Gastrocnemius medialis (tissue), 4 donors: ENCODE data around the gene GINS2. TPM values are rescaled to one million over a fixed set of nuclear protein-coding genes. Genes with fewer than 3 reads are reported as not detected.

Source experiments
- ATAC-seq, 2 donors: fragments of 150-250 bp; one replicate each; pipeline ENCODE4 v1.9.1; 2016
- DNase-seq, 2 donors: peaks; one replicate each; pipeline ENCODE4 v3.0.0-alpha.2; 2019
- H3K27ac ChIP-seq, 4 donors: fragments of 200-600 bp; sonication (generic); 1 replicate in 1 of 4; 2 replicates in 3 of 4; pipeline ENCODE4 v1.5.1; 2016 to 2018; ENCODE audit warnings: mild to moderate bottlenecking in 2 of 4, moderate library complexity in 1 of 4
- H3K27me3 ChIP-seq, 3 donors: fragments of 200-600 bp; sonication (generic) in 2 of 3; 1 replicate in 1 of 3; 2 replicates in 2 of 3; pipeline versions ENCODE4 v1.5.1 to v1.6.0; 2016 to 2019; ENCODE audit warnings: mild to moderate bottlenecking in 1 of 3, moderate library complexity in 1 of 3
- H3K36me3 ChIP-seq, 2 donors: fragments of 200-600 bp; sonication (generic) in 1 of 2; one replicate each; pipeline ENCODE4 v1.5.1; 2017 to 2018
- H3K4me1 ChIP-seq, 2 donors: fragments of 200-600 bp; sonication (generic) in 1 of 2; one replicate each; pipeline ENCODE4 v1.5.1; 2016 to 2017; ENCODE audit warnings: mild to moderate bottlenecking in 2 of 2
- H3K4me3 ChIP-seq, 4 donors: fragments of 200-600 bp; sonication (generic) in 3 of 4; 1 replicate in 1 of 4; 2 replicates in 3 of 4; pipeline ENCODE4 v1.5.1; 2016 to 2019; ENCODE audit warnings: mild to moderate bottlenecking in 2 of 4
- H3K9me3 ChIP-seq, 3 donors: fragments of 200-600 bp; sonication (generic) in 2 of 3; 1 replicate in 1 of 3; 2 replicates in 2 of 3; pipeline ENCODE4 v1.5.1; 2016 to 2019
- POLR2A ChIP-seq, 2 donors: fragments of 450-650 bp; IDR thresholded peaks; one replicate each; pipeline ENCODE4 v1.6.1; 2017; ENCODE audit warnings: antibody characterized with exemption in 2 of 2, mild to moderate bottlenecking in 2 of 2, moderate library complexity in 2 of 2
- in situ Hi-C, 4 donors: fragments of 200-750 bp; cut with MboI; loops; one replicate each; pipeline versions ENCODE4 v1.15.0 to v1.8.0; 2017; ENCODE audit warnings: low sequenced_read_pairs in 4 of 4
- intact Hi-C: fragments of 100-400 bp; cut with DNase I; formaldehyde crosslinking; loops from one replicate; pipeline ENCODE4 v1.15.1; 2023; ENCODE audit warnings: low total_unique reads
- total RNA-seq, 4 donors: library from RNA; depleted of rRNA; stranded (reverse); fragments of >200 nt; gene quantifications; one replicate each; pipeline versions ENCODE4 v1.1.0 to v1.2.3, GENCODE V29; 2016
- TF ChIP-seq, protein P1 (sequence below), 5 experiments: fragments of 450-650 bp in 3 of 5; fragments of 200-600 bp in 2 of 5; sonication (generic) in 2 of 5; IDR thresholded peaks in 4 of 5; conservative IDR thresholded peaks in 1 of 5; 1 replicate in 4 of 5; 2 replicates in 1 of 5; pipeline ENCODE4 v1.5.1; 2016 to 2019; ENCODE audit warnings: antibody characterized with exemption in 5 of 5, mild to moderate bottlenecking in 3 of 5, moderate library complexity in 3 of 5

GINS2 gene
- total RNA-seq, 4 donors from 2014 or later, result 0.33 to 1.6 (median 1.6) TPM; not detected in 1

DNA sequence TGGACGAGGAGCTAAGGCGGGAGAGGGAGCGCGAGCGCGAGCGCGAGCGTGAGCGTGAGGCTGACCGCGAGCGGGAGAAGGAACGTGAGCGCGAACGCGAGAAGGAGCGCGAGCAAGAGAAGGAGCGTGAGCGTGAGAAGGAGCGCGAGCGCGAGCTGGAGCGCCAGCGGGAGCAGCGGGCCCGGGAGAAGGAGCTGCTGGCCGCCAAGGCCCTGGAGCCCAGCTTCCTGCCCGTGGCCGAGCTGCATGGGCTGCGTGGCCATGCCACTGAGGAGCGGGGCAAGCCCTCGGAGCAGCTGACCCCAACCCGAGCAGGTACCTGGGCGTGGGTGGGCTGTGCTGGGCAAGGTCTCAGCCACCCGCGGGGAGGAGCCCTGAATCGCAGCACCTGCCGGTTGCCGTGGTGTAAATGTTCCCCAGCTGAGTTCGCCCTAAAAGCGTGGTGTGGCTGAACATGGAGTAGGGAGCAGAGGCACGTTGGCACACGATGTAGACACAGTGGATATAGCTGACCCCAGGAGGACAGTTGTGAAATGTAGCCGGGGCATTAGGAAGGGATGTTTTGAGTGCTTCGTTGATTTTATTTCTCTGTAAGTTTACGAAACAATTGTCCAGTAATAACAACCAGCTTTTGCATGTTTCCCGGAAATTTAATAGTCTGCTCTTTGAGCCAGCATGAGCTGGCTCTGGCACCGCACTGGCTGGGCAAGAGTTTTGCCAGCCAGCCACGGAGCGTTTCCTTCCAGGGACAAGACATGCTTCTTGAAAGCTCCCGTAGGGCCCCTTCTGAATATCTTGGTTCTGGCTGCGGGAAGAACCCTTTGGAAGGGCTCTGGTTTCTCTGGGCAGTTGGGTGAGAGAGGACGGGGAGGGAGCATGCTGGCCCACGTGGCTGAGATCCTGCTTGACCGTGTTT, 32.1 kb downstream of the GINS2 start:
- in situ Hi-C loops (no loop called here), intact Hi-C loops (no loop called here)

DNA sequence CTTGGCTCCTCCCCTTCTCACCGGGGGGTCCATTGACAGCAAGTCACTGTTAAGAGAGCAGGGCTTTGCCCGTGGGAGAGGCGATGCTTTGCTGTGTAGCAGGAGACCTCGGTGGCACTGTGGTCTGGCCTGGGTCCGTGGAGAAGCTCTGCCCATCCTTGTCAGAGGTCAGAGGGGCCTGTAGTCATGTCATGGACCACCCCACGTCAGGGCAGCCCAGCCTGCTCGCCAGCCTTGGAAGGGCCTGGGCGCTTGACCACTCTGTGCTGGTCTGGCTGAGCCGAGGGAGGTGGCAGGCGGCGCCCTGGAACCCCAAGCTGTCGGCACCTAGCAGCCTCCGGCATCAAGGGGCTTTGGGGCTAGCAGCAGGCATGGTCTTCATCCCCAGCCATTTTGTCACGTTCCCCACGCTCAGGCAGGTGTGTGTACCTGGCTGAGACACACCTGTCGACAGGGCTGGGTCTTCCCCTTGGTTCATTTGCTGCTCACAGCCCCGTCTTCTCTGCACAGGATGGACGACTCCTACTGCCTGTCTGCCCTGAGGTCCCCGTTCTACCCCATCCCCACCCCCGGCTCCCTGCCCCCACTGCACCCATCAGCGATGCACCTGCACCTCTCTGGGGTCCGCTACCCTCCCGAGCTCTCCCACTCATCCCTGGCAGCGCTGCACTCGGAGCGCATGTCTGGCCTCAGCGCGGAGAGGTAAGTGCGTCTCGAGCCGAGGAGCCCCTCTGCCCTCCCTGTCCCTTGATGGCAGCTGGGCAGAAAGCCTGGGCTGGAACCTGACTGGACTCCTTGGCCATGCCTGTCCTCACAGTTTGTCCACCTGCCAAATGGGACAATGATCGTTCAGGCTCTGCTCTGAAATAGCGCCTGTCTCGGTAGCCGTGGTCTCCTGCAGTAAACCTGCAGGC, 33.3 kb downstream of the GINS2 start:
- intact Hi-C loops (no loop called here), in situ Hi-C loops (no loop called here)
- Histone ChIP-seq H3K9me3 (no peaks in the 10 kb centered on the region), H3K4me3 (no peak overlapping the region), H3K27ac (no peak overlapping the region), H3K27me3 (no peaks in the 10 kb centered on the region), H3K36me3 (peaks cover 0 to 43% of the 10 kb centered on the region in 2 donors), H3K4me1 (peaks cover 25 to 33% of the 10 kb centered on the region in 2 donors)
- ATAC-seq (no peak), DNase-seq (no peak)
- no peak for TF ChIP-seq POLR2A (IDR thresholded peaks at IDR 0.05)
- TF ChIP-seq, protein P1, sequence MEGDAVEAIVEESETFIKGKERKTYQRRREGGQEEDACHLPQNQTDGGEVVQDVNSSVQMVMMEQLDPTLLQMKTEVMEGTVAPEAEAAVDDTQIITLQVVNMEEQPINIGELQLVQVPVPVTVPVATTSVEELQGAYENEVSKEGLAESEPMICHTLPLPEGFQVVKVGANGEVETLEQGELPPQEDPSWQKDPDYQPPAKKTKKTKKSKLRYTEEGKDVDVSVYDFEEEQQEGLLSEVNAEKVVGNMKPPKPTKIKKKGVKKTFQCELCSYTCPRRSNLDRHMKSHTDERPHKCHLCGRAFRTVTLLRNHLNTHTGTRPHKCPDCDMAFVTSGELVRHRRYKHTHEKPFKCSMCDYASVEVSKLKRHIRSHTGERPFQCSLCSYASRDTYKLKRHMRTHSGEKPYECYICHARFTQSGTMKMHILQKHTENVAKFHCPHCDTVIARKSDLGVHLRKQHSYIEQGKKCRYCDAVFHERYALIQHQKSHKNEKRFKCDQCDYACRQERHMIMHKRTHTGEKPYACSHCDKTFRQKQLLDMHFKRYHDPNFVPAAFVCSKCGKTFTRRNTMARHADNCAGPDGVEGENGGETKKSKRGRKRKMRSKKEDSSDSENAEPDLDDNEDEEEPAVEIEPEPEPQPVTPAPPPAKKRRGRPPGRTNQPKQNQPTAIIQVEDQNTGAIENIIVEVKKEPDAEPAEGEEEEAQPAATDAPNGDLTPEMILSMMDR (IDR thresholded peaks at IDR 0.05 in 4 of 5, conservative IDR thresholded peaks at IDR 0.05 in 1 of 5), result no peak

More for the DNA sequence above, 32.1 kb downstream of the GINS2 start:
- TF ChIP-seq, protein P1 (IDR thresholded peaks at IDR 0.05 in 4 of 5, conservative IDR thresholded peaks at IDR 0.05 in 1 of 5), result no peak
- TF ChIP-seq POLR2A (IDR thresholded peaks at IDR 0.05), result no peak
- no peak for DNase-seq
- no peaks in the 10 kb centered on the region for H3K9me3 ChIP-seq
- H3K4me1 ChIP-seq, result peaks cover 18 to 26% of the 10 kb centered on the region in 2 donors
- no peak overlapping the region for H3K4me3 ChIP-seq
- peak in 1 of 2 donors; percentile 18 for ATAC-seq
- H3K27ac ChIP-seq, result peak overlapping the region in 2 of 4 donors; percentile 20 to 43
- H3K36me3 ChIP-seq, result peaks cover 0 to 48% of the 10 kb centered on the region in 2 donors
- H3K27me3 ChIP-seq, result no peaks in the 10 kb centered on the region

DNA sequence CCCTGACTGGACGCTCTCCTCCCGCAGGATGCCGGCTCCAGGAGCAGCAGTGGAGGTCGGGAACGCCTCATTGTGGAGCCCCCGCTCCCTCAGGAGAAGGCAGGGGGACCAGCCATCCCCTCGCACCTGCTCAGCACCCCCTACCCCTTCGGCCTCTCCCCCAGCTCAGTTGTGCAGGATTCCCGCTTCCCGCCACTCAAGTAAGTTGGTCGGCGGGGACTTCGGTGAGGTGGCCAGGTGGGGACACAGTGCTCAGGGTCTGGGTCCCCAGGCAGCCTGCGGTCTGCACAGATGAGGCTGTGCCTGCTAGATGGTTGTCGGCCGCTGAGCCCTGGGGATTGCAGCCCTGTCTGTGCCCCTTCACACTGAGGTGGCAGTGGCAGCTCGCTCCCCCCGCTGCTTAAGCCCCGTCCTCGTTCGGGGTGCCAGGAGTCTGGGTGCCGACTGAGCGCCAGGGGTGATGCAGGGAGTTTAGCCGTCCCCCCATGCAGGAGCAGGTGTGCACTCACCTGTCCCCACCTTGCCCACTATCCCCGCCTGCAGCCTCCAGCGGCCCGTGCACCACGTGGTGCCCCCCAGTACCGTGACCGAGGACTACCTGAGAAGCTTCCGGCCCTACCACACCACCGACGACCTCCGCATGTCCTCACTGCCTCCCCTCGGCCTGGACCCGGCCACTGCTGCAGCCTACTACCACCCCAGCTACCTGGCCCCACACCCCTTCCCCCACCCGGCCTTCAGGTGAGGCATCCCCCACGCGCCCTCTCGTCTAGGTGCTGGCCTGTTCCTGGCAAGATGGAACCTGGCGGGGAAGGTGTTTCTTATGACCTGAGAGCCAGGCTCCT, 34.3 kb downstream of the GINS2 start:
- no peak for DNase-seq
- no peaks in the 10 kb centered on the region for H3K27me3 ChIP-seq
- TF ChIP-seq, protein P1 (IDR thresholded peaks at IDR 0.05 in 4 of 5, conservative IDR thresholded peaks at IDR 0.05 in 1 of 5), result no peak
- TF ChIP-seq POLR2A (IDR thresholded peaks at IDR 0.05), result no peak
- peaks cover 0 to 43% of the 10 kb centered on the region in 2 donors for H3K36me3 ChIP-seq
- intact Hi-C loops (no loop called here), in situ Hi-C loops (no loop called here)
- no peaks in the 10 kb centered on the region for H3K9me3 ChIP-seq
- H3K27ac ChIP-seq, result no peak overlapping the region
- H3K4me1 ChIP-seq, result peaks cover 16 to 27% of the 10 kb centered on the region in 2 donors
- H3K4me3 ChIP-seq, result no peak overlapping the region
- no peak for ATAC-seq

DNA sequence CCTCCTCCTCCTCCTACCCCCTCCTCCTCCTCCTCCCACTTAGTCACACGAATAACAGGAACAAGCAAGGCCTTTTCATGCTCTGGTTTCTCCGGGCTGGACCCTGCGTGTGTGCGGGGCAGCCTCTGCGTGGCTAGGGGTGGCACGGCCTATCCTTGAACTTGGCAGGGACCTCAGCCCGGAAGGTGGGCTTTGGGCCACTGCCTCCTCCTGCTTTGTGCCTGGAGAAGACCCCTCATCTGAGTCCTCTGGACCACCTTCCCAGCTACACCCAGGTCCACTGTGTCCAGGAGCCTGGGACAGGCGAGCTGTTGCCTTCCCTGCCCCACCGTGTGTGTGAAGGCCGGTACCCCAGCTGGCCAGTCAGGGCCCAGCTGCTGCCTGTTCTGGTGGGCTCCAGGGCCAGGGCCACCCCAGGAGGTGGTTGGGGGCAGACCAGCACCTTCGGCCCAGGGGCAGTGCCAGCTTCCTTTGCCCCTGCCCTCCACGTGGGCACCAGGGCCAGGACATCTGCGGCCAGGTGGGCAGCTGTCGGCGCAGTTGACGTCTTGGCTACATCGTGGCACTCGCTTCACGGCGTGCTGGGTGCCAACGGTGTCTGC, 35.4 kb downstream of the GINS2 start:
- no peak for TF ChIP-seq POLR2A (IDR thresholded peaks at IDR 0.05)
- TF ChIP-seq, protein P1 (IDR thresholded peaks at IDR 0.05 in 4 of 5, conservative IDR thresholded peaks at IDR 0.05 in 1 of 5), result no peak
- Histone ChIP-seq H3K27me3 (no peaks in the 10 kb centered on the region), H3K27ac (peak overlapping the region in 3 of 4 donors; percentile 4 to 55 (median 32)), H3K36me3 (peaks cover 0 to 43% of the 10 kb centered on the region in 2 donors), H3K4me3 (no peak overlapping the region), H3K9me3 (no peaks in the 10 kb centered on the region), H3K4me1 (peaks cover 13 to 22% of the 10 kb centered on the region in 2 donors)
- DNase-seq (no peak), ATAC-seq (no peak)
- in situ Hi-C loops, result no loop called here
- intact Hi-C loops, result no loop called here
